UCSD-AML1 (cell line): Measurements from ENCODE around the gene RDH13.

Source experiments
- DNase-seq: peaks from one replicate; lab custom pipeline; 2025; ENCODE audit not compliant: unreplicated experiment; lab: John Stamatoyannopoulos, UW

The RDH13 gene

DNA sequence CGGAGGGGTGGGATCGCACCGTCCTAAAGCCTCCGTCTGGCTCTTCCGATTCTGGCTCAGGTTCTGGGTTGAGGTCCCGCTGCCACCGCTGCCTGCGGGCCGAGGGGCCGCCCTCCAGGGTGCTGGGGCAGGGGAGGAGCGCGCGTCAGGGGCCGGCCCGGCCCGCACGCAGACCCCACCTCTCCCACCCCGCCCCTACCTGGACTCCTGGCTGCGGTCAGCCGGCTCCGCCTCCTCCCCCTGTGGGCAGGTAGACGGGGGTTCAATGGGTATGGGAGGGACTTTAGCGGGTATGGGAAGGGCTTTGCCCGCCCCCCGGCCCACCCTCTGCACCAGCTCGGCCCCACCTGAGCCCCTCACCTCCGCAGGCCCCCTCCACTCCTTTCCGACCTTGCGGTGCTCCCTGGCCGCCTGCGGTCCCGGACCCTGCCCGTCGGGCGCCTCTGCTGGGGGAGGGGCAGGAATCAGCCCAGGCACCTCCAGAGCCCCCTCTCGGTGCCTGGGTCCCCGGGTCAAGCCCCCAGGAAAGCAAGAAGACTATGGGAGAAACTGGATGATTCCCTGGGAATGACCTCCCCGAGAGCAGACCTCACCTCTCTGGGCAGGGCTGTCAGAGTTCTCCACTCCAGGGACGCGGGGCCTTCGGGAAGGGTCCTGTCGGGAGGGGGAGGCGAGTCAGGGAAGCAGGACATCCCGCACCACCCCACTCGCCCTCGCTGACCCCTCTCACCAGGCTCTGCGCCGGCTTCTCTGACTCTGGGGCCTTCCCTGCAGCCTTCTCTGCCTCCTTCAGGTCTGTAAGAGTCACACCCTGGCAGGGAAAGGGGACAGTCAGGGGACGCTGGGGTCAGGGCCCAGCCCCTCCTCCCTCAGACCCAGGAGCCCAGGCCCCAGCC, 29.7 kb upstream of the RDH13 start:
- DNase-seq, result no peak

DNA sequence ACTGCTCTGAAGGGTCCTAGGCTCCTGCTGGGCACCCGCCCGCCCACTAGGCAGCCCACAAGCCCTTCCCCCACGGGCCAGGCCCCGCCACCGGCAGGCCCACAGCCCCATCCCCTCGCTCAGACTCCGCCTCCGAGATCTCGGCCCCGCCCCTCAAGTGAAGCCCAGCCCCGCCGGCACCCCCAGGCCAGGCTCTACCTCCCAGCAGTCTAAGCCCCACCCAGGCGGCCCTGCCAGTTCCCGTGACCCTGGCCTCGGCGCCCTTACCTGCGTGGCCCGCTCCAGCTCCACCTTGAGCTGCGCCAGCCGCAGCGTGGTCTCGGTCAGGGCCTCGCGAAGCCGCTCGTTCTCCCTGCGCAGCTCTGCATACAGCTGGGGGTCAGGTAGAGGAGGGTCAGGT, 29.0 kb upstream of the RDH13 start:
- DNase-seq, result no peak

DNA sequence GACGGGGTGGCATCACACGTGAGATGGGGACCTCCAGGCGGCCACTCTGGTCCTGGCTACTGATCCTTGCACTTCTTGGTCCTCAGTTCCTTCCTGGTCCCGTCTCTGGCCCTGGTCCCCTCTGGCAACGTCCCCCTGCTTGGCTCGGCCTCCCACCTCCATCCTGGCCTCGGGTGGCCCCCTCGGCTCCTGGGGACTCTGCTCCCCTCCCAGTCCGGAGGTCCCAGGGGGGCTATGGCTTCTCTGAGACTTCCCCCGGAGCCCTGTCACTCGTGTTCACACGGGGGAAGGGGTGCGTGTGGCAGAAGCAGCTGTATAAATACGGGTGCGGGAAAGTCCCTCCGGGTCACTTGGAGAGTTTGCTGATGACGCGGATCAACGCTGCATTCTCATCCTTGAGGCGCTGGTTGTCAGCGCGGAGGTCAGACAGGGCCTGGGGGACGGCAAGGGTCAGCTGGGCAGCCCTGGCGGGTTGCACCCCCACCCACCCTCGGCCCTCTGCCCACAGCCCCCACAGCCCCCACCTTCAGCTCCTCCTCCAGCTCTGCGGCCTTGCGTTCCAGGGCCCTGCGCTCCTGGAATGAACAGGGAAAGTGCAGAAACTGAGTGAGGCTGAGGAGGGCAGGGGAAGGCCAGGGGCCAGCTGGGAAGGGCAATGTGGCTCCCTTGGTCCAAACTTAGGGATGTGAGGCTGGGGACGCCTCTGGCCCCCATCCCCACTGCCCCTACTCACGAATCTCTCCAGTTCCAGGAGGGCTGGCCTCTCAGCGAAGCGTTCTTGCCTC, 28.4 kb upstream of the RDH13 start:
- no peak for DNase-seq

DNA sequence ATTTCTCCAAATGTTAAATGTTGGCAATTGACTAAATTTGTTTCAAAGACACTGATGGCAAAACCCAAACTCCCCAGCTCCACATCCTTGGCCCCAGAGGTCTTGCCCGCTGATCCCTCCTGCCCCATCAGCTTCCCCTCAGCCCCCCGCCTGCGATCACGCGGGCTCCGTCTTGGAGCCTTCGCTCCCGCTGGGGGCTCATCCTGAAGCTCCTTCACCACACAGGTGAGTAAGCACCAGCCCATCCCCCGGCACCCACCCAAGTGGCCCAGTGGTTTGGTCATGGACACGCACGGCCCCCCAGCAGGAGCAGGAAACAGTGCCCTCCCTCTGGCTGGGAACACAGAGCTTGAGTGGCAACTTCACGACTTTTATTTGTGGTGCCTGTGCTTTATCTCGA, 27.6 kb upstream of the RDH13 start:
- no peak for DNase-seq

DNA sequence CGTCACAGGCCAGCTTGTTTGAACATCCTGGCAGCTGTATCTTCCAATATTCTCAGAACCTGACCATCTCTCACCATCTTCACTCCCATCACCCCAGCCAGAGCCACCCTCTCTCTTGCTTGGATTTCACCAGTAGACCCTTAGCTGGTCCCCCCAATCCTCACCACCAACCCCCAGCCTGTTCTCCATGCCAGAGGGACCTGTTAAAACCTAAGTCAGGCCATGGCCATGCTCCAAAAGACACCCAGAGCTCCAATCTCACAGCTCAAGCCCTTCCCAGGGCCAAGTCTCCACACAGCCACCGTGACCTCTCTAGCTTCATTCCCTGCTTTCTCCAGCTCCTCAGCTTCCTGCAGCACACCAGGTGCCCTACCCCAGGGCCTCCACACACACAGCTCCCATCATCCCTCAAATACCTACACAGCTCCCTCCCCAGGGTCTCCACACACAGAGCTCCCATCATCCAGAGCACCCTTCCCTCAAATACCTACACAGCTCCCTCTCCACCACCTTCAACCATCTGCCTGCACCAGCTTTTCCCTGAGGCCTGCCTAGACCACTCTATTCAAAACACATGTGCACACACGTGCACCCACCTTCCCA, 26.5 kb upstream of the RDH13 start:
- no peak for DNase-seq

GRCh38 chr19:55088543-55089341, 25.8 kb upstream of the RDH13 start:
- DNase-seq, result peak; percentile 85

DNA sequence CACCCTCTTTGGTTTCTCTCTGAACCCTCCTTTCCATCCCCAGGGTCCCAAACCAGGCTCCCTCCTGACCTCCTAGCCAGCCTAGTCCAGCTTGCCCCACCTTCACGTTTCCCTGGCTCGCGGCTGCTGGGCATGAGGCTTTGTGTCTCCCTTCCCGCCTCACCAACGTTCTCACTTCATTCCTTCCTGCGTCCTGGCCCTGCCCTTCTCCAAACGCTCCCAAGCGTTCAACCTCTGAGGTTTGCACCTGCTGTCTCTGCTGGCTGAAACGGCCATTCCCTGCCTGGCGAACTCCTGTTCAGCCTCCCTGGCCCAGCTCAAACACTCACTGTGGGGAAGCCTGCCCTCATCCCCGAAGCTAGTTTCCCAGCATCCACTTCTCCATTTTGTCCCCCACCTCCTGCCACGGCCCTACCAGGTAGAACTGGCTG, 25.1 kb upstream of the RDH13 start:
- DNase-seq, result no peak

GRCh38 chr19:55087542-55087901, 24.6 kb upstream of the RDH13 start:
- no peak for DNase-seq

DNA sequence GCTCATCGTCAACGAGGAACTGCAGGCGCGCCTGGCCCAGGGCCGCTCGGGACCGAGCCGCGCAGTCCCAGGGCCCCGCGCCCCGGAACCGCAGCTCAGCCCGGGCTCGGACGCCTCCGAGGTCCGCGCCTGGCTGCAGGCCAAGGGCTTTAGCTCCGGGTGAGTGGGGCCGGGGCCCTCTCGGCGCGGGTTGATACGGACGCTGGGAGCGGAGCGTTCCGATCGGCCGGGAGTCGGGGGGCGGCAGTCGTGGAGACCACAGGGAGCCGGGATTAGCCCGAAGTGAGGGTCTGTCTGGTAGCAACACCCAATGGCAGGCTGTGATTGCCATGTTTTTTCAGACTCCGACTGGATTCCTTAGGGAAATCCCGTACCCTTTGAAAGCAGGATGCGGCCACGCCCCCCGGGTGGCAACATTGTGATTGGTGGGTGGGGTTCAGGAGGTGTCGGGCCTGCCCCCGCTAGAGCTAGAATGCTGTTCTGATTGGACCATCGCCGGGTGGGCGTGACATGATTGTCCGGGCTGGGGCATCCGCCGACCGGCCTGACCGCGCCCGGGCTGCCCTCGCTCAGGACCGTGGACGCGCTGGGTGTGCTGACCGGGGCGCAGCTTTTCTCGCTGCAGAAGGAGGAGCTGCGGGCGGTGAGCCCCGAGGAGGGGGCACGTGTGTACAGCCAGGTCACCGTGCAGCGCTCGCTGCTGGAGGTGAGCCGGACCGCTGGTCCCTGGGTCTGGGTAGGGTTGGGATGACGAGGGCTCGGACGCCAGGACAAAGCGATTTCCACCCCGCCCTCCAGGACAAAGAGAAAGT, 24.0 kb upstream of the RDH13 start:
- DNase-seq, result no peak

DNA sequence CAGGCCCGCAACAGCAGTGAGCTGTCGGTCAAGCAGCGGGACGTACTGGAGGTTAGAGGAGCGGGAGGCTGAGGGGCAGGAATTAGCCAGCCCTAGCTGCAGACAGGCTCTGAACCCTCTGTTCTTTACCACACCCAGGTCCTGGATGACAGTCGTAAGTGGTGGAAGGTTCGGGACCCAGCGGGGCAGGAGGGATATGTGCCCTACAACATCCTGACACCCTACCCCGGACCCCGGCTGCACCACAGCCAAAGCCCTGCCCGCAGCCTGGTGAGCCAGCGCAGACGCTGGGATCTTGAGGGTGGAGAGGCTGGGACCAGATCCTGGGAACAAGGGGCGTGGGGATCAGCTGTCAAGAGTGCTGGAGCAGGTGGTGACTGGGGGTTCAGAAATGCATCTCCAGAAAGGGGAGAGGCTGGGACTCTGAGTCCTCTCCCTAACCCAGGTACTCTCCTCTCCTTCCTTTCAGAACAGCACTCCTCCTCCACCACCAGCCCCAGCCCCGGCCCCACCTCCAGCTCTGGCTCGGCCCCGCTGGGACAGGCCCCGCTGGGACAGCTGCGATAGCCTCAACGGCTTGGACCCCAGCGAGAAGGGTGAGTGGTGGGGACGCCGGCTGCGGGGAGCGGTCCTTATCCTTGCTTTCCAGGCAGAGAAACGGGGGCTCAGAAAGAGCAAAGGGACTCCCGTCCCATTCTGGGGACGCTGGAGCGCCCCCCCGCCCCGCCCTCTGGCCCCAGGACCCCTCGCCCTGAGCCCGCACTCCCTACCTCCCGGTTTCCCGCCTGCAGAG, 23.2 kb upstream of the RDH13 start:
- no peak for DNase-seq

- DNase-seq, result no peak
Observed at GRCh38 chr19:55084416-55084815, 21.5 kb upstream of the RDH13 start.

DNA sequence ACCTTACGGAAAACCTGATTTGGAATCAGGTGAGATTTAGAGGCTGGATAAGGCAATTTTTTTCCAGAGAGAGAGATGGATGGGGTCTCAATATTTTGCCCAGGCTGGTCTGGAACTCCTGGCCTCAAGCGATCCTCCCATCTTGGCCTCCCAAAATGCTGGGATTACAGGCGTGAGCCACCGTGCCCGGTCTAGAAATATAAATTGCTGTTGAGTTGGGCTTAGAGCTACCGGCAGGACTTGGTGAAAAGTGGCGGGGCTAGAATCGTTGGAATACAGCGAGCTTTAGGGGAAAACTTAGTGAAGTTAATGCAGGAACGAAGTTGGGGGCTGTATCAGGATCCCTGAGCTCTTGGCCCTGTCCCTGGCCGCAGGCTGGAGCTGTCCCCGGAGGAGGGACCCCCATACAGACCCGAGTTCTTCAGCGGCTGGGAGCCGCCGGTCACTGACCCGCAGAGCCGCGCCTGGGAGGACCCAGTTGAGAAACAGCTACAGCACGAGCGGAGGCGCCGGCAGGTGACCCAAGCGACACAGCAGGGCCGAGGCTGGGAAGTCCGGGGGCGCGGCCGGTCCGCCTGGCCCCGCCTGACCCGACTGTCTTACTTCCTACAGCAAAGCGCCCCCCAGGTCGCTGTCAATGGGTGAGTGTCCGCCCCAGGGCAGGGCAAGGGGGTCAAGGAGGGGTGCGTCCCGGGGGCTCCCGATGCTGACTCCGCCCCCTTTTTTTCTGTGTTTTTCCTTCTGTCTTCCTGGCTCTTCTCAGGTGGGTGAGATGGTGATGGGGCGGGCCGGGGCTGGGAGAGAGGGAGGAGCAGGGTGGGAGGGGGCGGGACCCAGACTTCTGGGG, 20.3 kb upstream of the RDH13 start:
- DNase-seq, result no peak

DNA sequence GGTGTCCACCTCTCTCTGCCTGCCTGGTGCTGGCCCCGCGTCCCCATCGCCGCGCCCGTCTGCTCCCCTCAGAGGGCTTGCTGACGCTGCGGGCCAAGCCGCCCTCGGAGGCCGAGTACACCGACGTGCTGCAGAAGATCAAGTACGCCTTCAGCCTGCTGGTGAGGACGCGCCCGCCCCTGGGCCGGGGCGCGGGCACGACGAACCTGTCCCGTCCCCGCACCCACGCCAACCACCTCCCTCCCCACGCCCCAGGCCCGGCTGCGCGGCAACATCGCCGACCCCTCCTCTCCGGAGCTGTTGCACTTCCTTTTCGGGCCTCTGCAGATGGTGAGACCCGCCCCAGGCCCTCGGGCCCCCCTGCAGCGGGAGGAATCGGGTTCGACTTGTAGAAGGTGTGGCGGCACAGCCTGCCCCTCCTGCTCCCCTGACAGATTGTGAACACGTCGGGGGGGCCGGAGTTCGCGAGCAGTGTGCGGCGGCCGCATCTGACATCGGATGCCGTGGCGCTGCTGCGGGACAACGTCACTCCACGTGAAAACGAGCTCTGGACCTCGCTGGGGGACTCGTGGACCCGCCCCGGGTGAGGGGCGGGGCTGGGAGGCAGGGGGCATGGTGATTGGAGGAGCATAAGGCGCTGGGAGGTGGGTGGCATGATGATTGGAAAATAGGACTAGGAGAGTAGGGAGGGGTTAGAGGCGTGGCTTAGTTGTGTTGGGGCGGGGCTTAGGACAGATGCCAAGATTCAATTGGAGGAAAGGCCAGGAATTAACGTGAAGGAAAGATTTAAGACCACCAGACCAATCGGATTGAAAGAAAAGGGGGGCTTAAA, 19.3 kb upstream of the RDH13 start:
- peak; percentile 89 for DNase-seq

GRCh38 chr19:55081770-55082019, 18.7 kb upstream of the RDH13 start:
- no peak for DNase-seq

- DNase-seq, result peak; percentile 97
Observed at GRCh38 chr19:55080968-55081769, 18.2 kb upstream of the RDH13 start.

GRCh38 chr19:55080121-55080967, 17.4 kb upstream of the RDH13 start:
- no peak for DNase-seq
